ENCODE data around the gene ZC2HC1B.
"Not testable (repeated sequence)": the region's sequence is repeated elsewhere in the genome, so short reads cannot be mapped to it uniquely, and the experiment has no call there.

The ZC2HC1B gene

DNA sequence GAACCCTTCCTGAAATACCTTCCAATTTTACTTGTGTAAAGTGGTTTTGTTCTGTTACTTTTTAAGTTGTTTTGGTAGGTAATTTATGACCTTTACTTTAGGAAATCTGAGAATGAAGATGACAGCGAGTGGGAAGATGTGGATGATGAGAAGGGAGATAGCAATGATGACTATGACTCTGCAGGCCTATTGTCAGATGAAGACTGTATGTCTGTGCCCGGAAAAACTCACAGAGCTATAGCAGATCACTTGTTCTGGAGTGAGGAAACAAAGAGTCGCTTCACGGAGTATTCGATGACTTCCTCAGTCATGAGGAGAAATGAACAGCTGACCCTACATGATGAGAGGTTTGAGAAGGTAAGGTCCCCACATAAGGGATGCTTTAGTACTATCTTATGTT, 6.6 kb upstream of the ZC2HC1B start:
- Mint-ChIP-seq H3K9me3 (peaks cover 40% of the 10 kb centered on the region), H3K4me1 (no peaks in the 10 kb centered on the region), H3K36me3 (ENCODE audit: low read depth) (peaks cover 87% of the 10 kb centered on the region), H3K27ac (no peak overlapping the region), H3K4me3 (no peak overlapping the region), H3K27me3 (ENCODE audit: low read depth, poor library complexity) (peaks cover 4% of the 10 kb centered on the region)
- no peak for DNase-seq
- TF ChIP-seq, protein P1, sequence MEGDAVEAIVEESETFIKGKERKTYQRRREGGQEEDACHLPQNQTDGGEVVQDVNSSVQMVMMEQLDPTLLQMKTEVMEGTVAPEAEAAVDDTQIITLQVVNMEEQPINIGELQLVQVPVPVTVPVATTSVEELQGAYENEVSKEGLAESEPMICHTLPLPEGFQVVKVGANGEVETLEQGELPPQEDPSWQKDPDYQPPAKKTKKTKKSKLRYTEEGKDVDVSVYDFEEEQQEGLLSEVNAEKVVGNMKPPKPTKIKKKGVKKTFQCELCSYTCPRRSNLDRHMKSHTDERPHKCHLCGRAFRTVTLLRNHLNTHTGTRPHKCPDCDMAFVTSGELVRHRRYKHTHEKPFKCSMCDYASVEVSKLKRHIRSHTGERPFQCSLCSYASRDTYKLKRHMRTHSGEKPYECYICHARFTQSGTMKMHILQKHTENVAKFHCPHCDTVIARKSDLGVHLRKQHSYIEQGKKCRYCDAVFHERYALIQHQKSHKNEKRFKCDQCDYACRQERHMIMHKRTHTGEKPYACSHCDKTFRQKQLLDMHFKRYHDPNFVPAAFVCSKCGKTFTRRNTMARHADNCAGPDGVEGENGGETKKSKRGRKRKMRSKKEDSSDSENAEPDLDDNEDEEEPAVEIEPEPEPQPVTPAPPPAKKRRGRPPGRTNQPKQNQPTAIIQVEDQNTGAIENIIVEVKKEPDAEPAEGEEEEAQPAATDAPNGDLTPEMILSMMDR (IDR thresholded peaks at IDR 0.05), result no peak

DNA sequence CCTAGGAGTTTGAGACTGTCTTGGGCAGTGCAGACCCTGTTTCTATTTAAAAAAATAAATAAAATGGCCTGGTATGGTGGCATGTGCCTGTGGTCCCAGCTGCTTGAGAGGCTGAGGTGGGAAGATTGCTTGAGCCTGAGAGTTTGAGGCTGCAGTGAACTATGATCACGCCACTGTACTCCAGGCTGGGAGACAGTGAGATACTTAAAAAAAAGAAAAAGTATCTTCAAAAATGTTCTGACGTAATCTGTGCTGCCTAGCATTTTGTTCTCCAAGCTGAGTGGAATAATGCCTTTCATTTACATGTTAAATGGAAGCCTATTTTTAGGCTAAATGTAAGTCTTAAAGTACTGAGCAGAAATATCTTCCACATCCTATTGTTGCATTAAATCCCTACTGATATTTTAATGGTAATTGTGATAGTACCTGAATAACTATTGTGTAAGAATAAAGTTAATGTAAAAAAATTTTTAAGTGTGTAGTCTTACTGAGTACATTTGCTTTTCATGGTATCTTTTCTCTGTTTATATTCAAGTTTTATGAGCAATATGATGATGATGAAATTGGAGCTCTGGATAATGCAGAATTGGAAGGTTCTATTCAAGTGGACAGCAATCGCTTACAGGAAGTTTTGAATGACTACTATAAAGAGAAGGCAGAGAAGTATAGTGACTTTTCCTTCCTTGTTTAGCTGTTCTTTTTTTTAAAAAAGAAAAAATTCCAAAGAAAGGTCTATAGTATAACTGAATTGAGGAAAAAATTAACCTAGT, 4.2 kb upstream of the ZC2HC1B start:
- H3K4me1 Mint-ChIP-seq, result no peaks in the 10 kb centered on the region
- no peak overlapping the region for H3K27ac Mint-ChIP-seq
- H3K27me3 Mint-ChIP-seq (ENCODE audit: low read depth, poor library complexity), result no peaks in the 10 kb centered on the region
- H3K9me3 Mint-ChIP-seq, result peaks cover 16% of the 10 kb centered on the region
- peaks cover 77% of the 10 kb centered on the region for H3K36me3 Mint-ChIP-seq (ENCODE audit: low read depth)
- no peak for DNase-seq
- no peak overlapping the region for H3K4me3 Mint-ChIP-seq
- TF ChIP-seq, protein P1 (IDR thresholded peaks at IDR 0.05), result no peak

DNA sequence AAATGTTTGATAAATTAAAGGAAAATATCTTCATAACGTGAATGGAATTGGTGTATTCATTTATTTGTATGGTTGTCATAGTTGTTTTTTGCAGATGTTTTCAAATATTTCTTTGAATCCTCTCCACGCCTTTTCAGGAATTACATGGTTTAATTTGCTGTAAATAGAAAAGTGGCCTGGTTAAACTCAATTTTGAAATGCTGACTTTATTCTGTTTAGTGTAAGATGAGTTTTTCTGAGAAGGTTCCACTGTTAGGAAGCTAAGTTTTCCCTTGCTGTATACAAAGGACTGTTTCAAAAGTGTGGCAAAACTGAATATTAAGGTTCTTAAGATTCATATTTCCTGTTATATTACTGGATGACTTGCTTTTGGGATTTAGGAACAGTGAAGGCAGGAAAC, 503 bp upstream of the ZC2HC1B start:
- Mint-ChIP-seq H3K36me3 (ENCODE audit: low read depth) (peaks cover 73% of the 10 kb centered on the region), H3K4me1 (no peaks in the 10 kb centered on the region), H3K27ac (no peak overlapping the region), H3K9me3 (peaks cover 10% of the 10 kb centered on the region), H3K27me3 (ENCODE audit: low read depth, poor library complexity) (no peaks in the 10 kb centered on the region), H3K4me3 (no peak overlapping the region)
- DNase-seq, result no peak
- TF ChIP-seq, protein P1 (IDR thresholded peaks at IDR 0.05), result no peak

DNA sequence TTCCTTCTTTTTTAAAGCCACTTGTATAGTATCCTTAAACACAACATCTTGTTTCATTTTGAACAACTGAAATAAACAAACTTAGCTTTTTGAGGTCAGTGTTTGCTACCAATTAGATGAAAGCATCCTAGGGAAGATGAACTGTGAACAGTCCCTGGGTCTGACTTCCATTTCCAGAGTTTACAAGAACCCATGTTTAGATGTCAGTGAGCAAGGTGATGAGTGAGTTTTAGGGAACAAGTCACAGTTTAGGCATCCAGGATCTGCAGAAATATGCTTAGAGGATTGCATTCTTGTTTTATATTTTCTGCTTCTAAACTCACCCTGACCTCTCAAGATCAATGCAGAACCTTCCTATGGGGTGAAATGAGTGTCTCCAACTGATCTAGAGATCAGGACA, 3.0 kb downstream of the ZC2HC1B start:
- Mint-ChIP-seq H3K9me3 (peaks cover 19% of the 10 kb centered on the region), H3K36me3 (ENCODE audit: low read depth) (peaks cover 57% of the 10 kb centered on the region)

DNA sequence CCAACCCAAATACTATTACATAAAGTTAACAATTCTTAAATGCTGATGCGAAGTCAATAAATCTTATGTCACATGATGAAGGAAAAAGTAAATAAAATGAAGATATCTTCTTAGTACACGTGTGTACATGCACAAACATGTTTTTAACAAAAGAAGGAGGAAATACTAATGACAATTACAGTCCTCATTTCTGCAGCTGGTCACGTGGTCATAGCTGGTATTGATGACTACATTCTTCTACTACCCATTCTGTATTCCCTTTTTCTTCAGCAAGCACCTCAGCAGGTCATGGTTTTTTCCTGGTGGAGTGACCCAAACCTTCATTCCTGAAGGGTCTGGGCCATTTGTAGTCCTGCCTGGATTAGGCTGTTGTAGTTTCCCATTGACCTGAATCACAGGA, 4.5 kb downstream of the ZC2HC1B start:
- not testable (repeated sequence) for H3K4me1 Mint-ChIP-seq; H3K4me3 Mint-ChIP-seq; H3K27ac Mint-ChIP-seq; DNase-seq; H3K27me3 Mint-ChIP-seq (ENCODE audit: low read depth, poor library complexity)
- Mint-ChIP-seq H3K36me3 (ENCODE audit: low read depth) (peaks cover 50% of the 10 kb centered on the region), H3K9me3 (peaks cover 21% of the 10 kb centered on the region)

More for the DNA sequence above, 3.0 kb downstream of the ZC2HC1B start:
- H3K27me3 Mint-ChIP-seq (ENCODE audit: low read depth, poor library complexity), result no peaks in the 10 kb centered on the region
- no peak overlapping the region for H3K4me3 Mint-ChIP-seq
- no peak overlapping the region for H3K27ac Mint-ChIP-seq
- H3K4me1 Mint-ChIP-seq, result no peaks in the 10 kb centered on the region
- TF ChIP-seq, protein P1 (IDR thresholded peaks at IDR 0.05), result no peak
- no peak for DNase-seq

DNA sequence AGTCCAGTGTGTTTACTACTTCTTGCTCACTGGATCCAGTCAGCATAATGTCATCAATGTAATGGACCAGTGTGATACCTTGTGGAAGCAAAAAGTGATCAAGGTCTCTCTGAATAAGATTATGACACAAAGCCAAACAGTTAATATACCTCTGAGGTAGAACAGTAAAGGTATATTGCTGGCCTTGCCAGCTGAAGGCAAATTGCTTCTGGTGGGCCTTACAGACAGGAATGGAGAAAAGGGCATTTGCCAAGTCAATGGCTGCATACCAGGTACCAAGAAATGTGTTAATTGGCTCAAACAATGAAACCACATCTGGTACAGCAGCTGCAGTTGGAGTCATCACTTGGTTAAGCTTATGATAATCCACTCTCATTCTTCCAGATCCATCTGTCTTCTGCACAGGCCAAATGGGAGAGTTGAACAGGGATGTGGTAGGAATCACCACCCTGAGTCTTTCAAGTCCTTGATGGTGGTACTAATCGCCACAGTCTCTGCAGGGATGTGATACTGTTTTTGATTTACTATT, 7.0 kb downstream of the ZC2HC1B start:
- not testable (repeated sequence) for H3K4me1 Mint-ChIP-seq; DNase-seq; H3K27me3 Mint-ChIP-seq (ENCODE audit: low read depth, poor library complexity); H3K27ac Mint-ChIP-seq; H3K4me3 Mint-ChIP-seq
- H3K36me3 Mint-ChIP-seq (ENCODE audit: low read depth), result peaks cover 39% of the 10 kb centered on the region
- H3K9me3 Mint-ChIP-seq, result peaks cover 43% of the 10 kb centered on the region

DNA sequence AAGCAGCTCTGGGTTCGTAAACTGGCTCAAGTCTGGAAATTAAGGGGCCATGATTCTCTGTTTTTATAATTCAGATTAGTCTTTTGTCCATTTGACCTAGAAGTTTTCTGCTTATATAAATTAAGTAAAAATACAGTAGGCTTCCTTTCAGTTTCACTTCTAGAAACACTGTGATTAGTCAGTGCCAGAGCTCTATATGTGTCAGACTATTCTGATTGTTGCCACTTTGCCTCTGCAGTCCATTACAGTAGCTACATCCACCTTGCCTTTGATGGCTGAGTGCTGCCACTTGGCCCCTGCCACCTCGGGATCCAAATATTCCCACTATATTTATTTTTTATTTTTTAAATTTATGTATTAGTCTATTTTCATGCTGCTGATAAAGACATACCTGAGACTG, 7.9 kb downstream of the ZC2HC1B start:
- H3K27ac Mint-ChIP-seq, result no peak overlapping the region
- H3K4me3 Mint-ChIP-seq, result no peak overlapping the region

DNA sequence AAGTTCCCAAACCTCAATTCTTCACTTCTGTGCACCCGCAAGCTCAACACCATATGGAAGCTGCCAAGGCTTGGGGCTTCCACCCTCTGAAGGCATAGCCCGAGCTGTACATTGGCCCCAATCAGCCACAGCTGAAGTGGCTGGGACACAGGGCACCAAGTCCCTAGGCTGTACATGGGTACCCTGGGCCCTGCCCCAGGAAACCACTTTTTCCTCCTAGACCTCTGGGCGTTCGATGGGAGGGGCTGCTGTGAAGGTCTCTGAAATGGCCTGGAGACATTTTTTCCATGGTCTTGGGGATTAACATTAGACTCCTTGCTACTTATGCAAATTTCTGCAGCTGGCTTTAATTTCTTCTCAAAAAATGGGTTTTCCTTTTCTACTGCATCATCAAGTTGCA, 9.3 kb downstream of the ZC2HC1B start:
- Mint-ChIP-seq H3K36me3 (ENCODE audit: low read depth) (peaks cover 18% of the 10 kb centered on the region), H3K9me3 (peaks cover 51% of the 10 kb centered on the region)
- H3K27me3 Mint-ChIP-seq (ENCODE audit: low read depth, poor library complexity); H3K27ac Mint-ChIP-seq; H3K4me1 Mint-ChIP-seq; DNase-seq; H3K4me3 Mint-ChIP-seq: not testable (repeated sequence)

More for the DNA sequence above, 7.9 kb downstream of the ZC2HC1B start:
- Mint-ChIP-seq H3K36me3 (ENCODE audit: low read depth) (peaks cover 30% of the 10 kb centered on the region), H3K4me1 (no peaks in the 10 kb centered on the region), H3K27me3 (ENCODE audit: low read depth, poor library complexity) (no peaks in the 10 kb centered on the region), H3K9me3 (peaks cover 47% of the 10 kb centered on the region)
- TF ChIP-seq, protein P1 (IDR thresholded peaks at IDR 0.05), result no peak
- DNase-seq, result no peak

DNA sequence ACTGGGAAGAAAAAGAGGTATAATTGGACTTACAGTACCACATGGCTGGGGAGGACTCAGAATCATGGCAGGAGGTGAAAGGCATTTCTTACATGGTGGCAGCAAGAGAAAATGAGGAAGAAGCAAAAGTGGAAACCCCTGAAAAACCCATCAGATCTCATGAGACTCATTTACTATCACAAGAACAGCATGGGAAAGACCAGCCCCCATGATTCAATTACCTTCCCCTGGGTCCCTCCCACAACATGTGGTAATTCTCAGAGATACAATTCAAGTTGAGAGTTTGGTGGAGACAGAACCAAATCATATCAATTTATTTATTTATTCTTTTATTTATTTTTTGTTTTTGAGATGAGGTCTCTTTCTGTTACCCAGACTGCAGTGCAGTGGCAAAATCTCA, 10.2 kb downstream of the ZC2HC1B start:
- H3K27me3 Mint-ChIP-seq (ENCODE audit: low read depth, poor library complexity); H3K4me3 Mint-ChIP-seq; DNase-seq; H3K27ac Mint-ChIP-seq; H3K4me1 Mint-ChIP-seq: not testable (repeated sequence)
- H3K9me3 Mint-ChIP-seq, result peaks cover 51% of the 10 kb centered on the region
- peaks cover 12% of the 10 kb centered on the region for H3K36me3 Mint-ChIP-seq (ENCODE audit: low read depth)

Measured in nephron progenitor cell (in vitro differentiated cells).